GM18505 (cell line): ENCODE data around the gene TMEM165.
"Not testable (repeated sequence)": the region's sequence is repeated elsewhere in the genome, so short reads cannot be mapped to it uniquely, and the experiment has no call there.

Source experiments
- ATAC-seq: cut with Tn5 transposase; IDR thresholded peaks from one replicate; pipeline ENCODE4 v1.9.1; 2021; ENCODE audit not compliant: unreplicated experiment
- POLR2A ChIP-seq: IDR thresholded peaks from 4 replicates; pipeline ENCODE4 v1.6.1; 2011; ENCODE audit warnings: borderline replicate concordance; ENCODE audit not compliant: insufficient read depth, insufficient read length; ENCODE audit errors: extremely low read depth

Gene TMEM165

DNA sequence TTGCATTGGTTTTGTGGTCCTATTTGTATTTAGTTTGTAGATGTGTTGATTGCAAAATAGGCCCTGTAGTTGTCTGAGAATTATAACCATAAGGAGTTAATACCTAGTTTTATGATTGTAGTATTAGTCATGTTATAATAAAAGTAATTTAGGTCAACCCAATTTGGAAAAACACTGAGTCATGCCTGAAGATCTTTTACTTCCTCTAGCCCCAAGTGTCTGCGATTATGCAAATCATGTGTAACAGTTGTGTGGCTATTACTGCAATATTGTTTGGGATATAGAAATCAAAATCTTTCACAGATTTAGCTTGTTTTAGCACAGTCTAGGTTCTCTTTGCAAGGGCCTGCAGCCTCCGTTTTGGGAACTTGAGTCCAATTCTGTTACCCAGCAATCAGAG, 37.1 kb upstream of the TMEM165 start:
- peak; percentile 76 for ATAC-seq
- no peak for TF ChIP-seq POLR2A

DNA sequence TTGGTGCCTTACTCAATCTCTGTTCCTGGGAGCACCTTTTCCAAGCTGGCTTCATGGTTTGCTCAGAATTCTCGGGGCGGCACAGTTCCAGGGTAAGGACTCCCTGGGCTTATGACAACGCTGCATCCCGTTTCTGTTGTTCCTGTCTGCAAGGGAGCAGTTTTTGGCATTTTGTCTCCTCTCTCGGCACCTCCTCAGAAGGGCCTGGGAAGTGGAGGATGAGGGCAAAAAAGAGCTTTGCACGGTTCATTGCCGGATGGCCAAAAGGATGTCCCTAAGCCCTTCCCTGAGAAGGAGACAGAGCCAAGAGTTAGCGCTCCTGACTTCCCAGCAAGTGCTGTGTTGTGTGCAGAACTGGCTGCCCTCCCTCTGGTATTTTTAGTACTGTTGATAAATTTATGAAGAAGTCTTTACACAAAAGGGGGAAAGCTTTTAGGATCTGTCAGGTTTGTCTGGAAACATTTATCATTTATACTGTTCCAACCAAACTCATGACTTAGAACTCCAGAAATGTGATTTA, 36.3 kb upstream of the TMEM165 start:
- no peak for ATAC-seq
- TF ChIP-seq POLR2A = no peak

DNA sequence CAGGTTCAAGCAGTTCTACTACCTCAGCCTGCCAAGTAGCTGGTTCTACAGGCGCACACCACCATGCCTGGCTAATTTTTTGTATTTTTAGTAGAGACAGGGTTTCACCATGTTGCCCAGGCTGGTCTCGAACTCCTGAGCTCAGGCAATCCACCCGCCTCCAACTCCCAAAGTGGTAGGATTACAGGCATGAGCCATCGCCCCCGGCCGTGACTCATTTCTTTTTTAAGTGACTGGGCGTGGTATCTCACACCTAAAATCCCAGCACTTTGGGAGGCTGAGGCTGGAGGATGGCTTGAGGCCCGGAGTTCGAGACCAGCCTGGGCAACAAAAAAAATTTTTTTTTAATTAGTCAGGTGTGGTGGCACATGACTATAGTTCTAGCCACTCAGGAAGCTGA, 32.8 kb upstream of the TMEM165 start:
- ATAC-seq = not testable (repeated sequence)

GRCh38 chr4:55363691-55364351, 31.9 kb upstream of the TMEM165 start:
- no peak for ATAC-seq

DNA sequence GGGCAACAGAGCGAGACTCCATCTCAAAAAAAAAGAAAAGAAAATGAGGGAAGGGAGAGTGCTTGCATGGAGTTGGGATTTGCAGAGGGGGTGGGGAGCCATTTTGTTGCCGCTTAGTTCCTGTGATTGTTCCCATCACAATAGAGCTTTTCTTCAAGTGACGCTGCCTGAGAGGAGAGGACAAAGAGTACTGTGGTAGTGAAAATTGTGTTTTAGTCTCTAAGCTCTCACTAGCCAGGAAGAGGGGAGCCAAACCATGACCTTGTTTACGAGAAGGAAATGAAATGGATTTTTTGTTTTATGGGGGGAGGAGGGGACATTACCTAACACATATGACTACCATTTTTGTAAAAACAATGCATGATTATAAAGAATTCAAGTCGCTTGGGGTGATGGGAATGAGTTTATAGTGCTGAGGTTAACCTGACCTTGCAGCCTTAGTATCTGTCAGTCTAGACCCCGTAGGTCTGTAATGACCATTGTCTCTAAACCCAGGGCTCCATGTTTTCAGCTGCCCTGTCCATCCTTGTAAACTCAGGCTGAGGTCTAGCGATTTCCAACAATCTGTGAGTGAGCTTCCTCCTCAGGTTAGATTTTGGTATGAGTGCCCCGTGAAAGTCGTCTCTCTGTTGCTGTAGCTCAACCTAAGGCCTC, 30.9 kb upstream of the TMEM165 start:
- no peak for ATAC-seq

More at GRCh38 chr4:55363691-55364351, 31.9 kb upstream of the TMEM165 start:
- TF ChIP-seq POLR2A = no peak

DNA sequence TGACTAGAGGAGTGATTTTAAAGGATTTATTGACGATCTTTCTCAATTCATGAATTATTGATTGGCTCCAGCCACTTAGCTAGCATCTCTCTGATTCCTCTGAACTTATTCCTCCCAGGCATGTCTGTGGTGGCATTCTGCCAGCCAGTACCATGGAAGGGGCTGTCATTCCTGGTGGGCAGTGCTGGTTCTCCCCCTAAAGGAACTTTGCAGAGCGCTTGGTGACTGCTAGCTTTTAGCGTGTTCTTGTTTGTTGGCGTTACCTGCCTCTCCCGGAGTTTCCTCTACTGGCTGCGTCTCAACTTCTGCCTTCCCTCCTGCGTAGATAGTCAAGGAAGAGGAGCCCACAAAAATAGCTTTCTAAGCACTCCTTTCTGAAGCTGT, 30.4 kb upstream of the TMEM165 start:
- no peak for ATAC-seq

More for the DNA sequence above, 30.9 kb upstream of the TMEM165 start:
- TF ChIP-seq POLR2A = no peak

GRCh38 chr4:55366621-55367020, 29.1 kb upstream of the TMEM165 start:
- no peak for TF ChIP-seq POLR2A
- no peak for ATAC-seq

More for the DNA sequence above, 30.4 kb upstream of the TMEM165 start:
- TF ChIP-seq POLR2A = no peak

DNA sequence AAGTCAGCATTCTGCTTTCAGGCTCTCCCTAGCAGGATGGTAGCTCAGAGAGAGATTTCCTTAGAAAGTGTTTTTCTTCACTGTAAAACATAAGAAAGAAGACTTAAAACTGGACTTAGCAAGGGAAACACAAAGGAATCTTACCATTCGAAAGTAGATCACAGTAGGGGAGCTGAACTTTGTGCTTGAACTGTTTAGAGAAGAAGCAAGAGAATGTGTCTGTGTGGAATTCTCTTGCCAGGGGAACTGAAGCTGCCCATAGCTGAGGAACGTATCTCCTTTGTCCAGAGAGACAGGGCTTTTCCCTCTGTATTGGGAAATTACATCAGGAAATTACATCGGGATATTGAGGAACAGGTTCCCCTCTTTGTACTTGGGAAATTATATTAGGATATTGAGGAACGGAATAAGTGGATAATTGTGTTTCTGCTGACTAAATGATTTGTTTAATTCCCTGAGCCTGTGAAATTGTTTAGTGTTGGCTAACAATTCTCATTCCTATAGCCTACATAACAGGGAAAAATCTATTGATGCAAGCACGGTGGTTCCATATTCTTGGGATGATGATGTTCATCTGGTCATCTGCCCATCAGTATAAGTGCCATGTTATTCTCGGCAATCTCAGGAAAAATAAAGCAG, 28.6 kb upstream of the TMEM165 start:
- no peak for ATAC-seq
- TF ChIP-seq POLR2A = no peak

- ATAC-seq = no peak
- no peak for TF ChIP-seq POLR2A
These were observed 25.8 kb upstream of the TMEM165 start for GRCh38 chr4:55369968-55370367.

DNA sequence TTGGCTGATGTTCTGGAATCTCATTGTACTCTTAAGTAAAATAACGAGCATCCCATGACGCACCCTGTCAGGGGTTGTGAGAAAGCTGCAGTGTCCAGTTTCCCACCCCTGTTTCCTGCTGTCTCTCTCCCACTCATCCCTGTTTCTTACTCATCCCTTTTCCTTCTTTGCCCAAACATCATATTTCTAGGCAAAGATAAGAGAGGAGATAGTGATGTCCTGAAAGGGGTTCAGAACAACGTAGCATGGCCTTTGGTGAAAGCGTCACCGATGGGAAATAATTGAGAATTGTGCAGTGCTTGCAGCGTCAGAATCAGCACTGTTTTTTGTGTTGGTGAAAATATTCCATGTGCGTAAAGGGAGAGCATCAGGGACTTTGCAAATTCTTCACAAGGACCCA, 23.5 kb upstream of the TMEM165 start:
- no peak for TF ChIP-seq POLR2A
- no peak for ATAC-seq

DNA sequence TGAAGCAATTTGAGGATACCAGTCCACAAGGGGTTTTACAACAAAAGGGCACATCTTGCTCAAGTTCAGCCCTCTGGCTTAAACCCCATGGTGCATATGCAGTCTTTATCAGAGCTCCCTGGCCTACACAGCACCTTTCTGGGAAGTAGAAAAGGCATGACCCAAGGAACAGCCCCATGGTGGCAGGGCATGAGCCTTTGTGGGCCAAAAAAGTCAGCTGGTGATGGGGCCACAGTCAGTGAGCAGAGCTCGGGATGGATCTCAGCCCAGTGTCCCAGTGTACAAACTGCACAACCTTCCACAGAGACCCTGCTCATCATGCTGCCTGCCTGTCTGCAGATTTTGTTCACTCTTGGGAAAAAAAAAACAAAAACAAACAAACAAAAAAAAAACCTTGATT, 22.3 kb upstream of the TMEM165 start:
- ATAC-seq = no peak
- TF ChIP-seq POLR2A = no peak

DNA sequence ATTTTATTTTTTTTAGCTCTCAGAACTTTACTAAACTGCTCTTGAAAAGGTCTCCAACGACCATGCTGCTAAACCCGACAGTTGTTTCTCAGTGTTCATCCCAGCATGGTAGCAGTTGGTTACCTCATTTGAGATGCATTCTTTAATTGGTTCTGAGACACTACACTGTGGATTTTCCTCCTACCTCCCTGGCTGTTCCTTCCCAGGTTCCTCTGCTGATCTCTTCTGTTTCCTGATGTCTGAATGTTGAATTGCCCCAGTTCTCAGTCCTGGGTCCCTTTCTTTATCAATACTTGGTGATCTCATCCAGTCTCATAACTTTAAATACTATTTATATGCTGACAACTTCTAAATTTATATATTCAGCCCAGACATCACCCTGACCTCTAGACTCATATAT, 19.1 kb upstream of the TMEM165 start:
- TF ChIP-seq POLR2A = no peak
- no peak for ATAC-seq

GRCh38 chr4:55378617-55379467, 16.9 kb upstream of the TMEM165 start:
- no peak for TF ChIP-seq POLR2A
- no peak for ATAC-seq
